ENCODE data around the gene MYH8. TPM values are rescaled to one million over a fixed set of nuclear protein-coding genes. Genes with fewer than 3 reads are reported as not detected.

The MYH8 gene
- not detected in 2 replicates for polyA plus RNA-seq (2014; cell fraction: cytosol; rRNA removed)
- not detected in 2 replicates for polyA plus RNA-seq (2014; cell fraction: nucleus; rRNA removed)

- no peak for DNase-seq (ENCODE audit: low spot score)
Observed at GRCh38 chr17:10421900-10422542, at the start of gene MYH8. MYH8 (minus strand) TSS chr17:10421950; CDS start chr17:10420227, 1,723 bp downstream.

- DNase-seq (ENCODE audit: low spot score) = no peak
Observed at GRCh38 chr17:10469459-10469858, 47.7 kb upstream of the MYH8 start, which contains the start of gene MYH4. MYH4 (minus strand) TSS chr17:10469559; CDS start chr17:10466745, 2,814 bp downstream.

GRCh38 chr17:10463402-10463801 lies 41.7 kb upstream of the MYH8 start:
- DNase-seq (ENCODE audit: low spot score) = no peak

- no peak for DNase-seq (ENCODE audit: low spot score)
Observed at GRCh38 chr17:10460062-10460461, 38.3 kb upstream of the MYH8 start.

GRCh38 chr17:10458701-10459100 lies 37.0 kb upstream of the MYH8 start:
- DNase-seq (ENCODE audit: low spot score) = no peak

- DNase-seq (ENCODE audit: low spot score) = no peak
Observed at GRCh38 chr17:10457952-10458351, 36.2 kb upstream of the MYH8 start.

- no peak for DNase-seq (ENCODE audit: low spot score)
Observed at GRCh38 chr17:10447026-10447931, 25.5 kb upstream of the MYH8 start.

GRCh38 chr17:10439816-10440215 lies 18.1 kb upstream of the MYH8 start:
- DNase-seq (ENCODE audit: low spot score) = no peak

GRCh38 chr17:10435096-10435495 lies 13.3 kb upstream of the MYH8 start:
- no peak for DNase-seq (ENCODE audit: low spot score)

GRCh38 chr17:10429421-10430045 lies 7.8 kb upstream of the MYH8 start:
- DNase-seq (ENCODE audit: low spot score) = no peak

GRCh38 chr17:10428781-10429180 lies 7.0 kb upstream of the MYH8 start:
- no peak for DNase-seq (ENCODE audit: low spot score)

- DNase-seq (ENCODE audit: low spot score) = no peak
Observed at GRCh38 chr17:10421211-10421610, 539 bp downstream of the MYH8 start.

- DNase-seq (ENCODE audit: low spot score) = no peak
Observed at GRCh38 chr17:10420811-10421210, 939 bp downstream of the MYH8 start.

- no peak for DNase-seq (ENCODE audit: low spot score)
Observed at GRCh38 chr17:10417431-10417830, 4.3 kb downstream of the MYH8 start.

- DNase-seq (ENCODE audit: low spot score) = no peak
Observed at GRCh38 chr17:10415161-10415560, 6.6 kb downstream of the MYH8 start.

GRCh38 chr17:10403589-10403988 lies 18.2 kb downstream of the MYH8 start:
- no peak for DNase-seq (ENCODE audit: low spot score)

- DNase-seq (ENCODE audit: low spot score) = no peak
Observed at GRCh38 chr17:10398352-10398751, 23.4 kb downstream of the MYH8 start.

GRCh38 chr17:10396524-10397163 lies 25.1 kb downstream of the MYH8 start:
- no peak for DNase-seq (ENCODE audit: low spot score)

- DNase-seq (ENCODE audit: low spot score) = no peak
Observed at GRCh38 chr17:10394201-10394887, 27.4 kb downstream of the MYH8 start.

GRCh38 chr17:10392880-10393279 lies 28.9 kb downstream of the MYH8 start:
- DNase-seq (ENCODE audit: low spot score) = no peak

- no peak for DNase-seq (ENCODE audit: low spot score)
Observed at GRCh38 chr17:10385871-10386270, 35.9 kb downstream of the MYH8 start.

Measured in SK-N-DZ (cell line).